ENCODE measurements around the gene IFT88.

IFT88 gene

GRCh38 chr13:20565115-20565736 lies 1.7 kb upstream of the IFT88 start:
- no peak for DNase-seq

DNA sequence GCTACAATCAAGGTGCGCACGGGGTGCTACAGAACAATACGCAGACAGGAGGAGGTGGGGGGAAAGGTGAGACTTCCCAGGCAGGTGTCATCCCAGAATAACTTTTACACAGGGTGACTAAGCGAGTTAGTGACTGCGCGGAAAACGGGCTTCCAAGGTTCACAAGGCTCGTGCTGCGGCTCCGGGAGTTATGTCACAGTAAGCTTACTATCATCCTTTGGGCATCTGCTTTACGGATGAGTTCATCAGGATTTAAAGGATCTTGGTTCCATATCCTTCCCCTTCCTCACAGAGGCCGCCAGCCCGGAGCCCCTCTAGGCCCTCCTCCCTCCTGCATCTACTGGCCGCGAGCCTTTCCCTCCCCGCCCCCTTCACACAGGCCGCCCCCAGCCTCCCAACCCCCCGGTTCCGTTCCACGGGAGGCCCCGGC lies 474 bp upstream of the IFT88 start:
- DNase-seq: peak; percentile 59

- no peak for DNase-seq
Observed at GRCh38 chr13:20567881-20568528, 1.0 kb downstream of the IFT88 start.

- no peak for DNase-seq
Observed at GRCh38 chr13:20570517-20570916, 3.6 kb downstream of the IFT88 start.

DNA sequence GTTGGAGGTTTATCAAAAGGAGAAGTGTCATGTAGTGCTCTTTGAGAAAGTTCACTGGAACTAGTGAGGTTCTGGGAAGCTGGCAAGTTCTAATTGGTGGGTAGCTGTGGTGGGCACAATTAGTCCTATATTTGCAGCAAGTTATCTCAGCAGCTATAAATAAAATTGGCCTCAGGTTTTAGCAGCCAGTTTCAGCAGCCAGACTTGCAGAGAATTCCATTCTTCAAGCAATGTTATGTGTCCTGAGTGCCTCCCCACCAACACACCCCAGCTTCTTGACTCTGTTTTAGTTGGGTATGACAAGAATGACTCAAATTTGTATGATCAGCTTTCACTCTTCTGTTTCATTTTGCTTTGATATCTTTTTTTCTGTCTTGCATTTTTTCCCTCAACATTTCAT lies 4.7 kb downstream of the IFT88 start:
- no peak for DNase-seq

DNA sequence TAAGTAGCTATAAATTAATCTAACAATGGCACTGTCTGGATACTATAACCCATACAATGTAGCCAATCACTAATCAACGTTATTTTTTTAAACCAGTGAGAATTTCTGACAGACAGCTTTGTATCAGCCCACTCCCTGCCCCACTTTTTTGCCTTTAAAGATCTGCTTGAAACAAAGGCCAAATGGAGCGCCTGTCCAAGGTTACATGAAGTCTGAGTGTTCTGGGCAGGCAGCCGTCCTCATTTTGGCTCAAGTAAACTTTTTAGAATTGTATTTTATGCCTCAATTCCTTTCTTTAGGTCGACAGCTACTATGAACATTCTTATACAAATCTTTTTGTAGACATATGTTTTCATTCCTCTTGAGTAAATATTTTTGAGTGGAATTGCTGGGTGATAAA lies 6.2 kb downstream of the IFT88 start:
- no peak for DNase-seq

GRCh38 chr13:20573636-20574035 lies 6.7 kb downstream of the IFT88 start:
- no peak for DNase-seq

- no peak for DNase-seq
Observed at GRCh38 chr13:20579191-20579590, 12.2 kb downstream of the IFT88 start.

- DNase-seq: no peak
Observed at GRCh38 chr13:20580257-20580656, 13.3 kb downstream of the IFT88 start.

- DNase-seq: no peak
Observed at GRCh38 chr13:20582026-20582425, 15.1 kb downstream of the IFT88 start.

- DNase-seq: no peak
Observed at GRCh38 chr13:20583803-20584293, 16.9 kb downstream of the IFT88 start.

DNA sequence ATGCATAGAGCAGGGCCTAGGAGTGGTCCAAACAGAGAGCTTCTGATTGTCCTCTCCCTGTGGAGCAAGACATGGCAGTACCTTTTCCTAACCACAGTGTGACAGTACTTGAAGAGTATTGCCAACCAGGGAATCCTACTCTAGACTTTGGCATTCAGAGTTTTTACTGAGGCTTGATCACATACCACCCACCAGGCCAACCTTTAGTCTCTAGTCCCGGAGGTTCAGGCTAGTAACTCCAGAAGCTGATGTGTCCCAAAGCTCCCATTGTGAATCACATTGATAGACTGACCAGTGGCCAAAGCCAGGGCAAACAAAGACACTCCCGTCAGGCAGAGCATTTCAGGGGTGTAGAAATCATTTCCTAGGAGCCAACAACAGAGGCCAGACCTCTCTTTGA lies 18.4 kb downstream of the IFT88 start:
- DNase-seq: no peak

- no peak for DNase-seq
Observed at GRCh38 chr13:20588529-20589110, 21.7 kb downstream of the IFT88 start.

GRCh38 chr13:20590561-20590960 lies 23.6 kb downstream of the IFT88 start:
- no peak for DNase-seq

GRCh38 chr13:20592606-20593005 lies 25.6 kb downstream of the IFT88 start:
- DNase-seq: no peak

DNA sequence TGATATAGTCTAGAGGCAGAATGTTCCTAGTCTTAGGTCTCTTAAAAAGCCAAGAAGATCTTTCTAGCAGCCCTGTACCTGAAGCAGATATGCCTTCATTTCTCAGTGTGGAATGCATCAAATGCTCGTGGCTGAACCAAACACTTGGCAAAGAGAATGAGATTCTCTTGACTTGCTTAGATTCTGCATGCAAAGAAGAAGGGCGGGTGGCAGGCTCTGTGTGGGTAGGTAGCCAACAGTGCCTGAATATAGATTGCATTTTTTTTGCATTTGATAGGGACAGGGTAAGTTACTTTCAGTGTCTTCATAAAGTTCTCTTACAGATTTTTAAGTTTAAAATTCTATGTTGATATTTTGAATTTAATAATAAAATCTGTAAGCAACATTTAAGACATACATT lies 27.3 kb downstream of the IFT88 start:
- no peak for DNase-seq

- DNase-seq: no peak
Observed at GRCh38 chr13:20607015-20607414, 40.1 kb downstream of the IFT88 start.

DNA sequence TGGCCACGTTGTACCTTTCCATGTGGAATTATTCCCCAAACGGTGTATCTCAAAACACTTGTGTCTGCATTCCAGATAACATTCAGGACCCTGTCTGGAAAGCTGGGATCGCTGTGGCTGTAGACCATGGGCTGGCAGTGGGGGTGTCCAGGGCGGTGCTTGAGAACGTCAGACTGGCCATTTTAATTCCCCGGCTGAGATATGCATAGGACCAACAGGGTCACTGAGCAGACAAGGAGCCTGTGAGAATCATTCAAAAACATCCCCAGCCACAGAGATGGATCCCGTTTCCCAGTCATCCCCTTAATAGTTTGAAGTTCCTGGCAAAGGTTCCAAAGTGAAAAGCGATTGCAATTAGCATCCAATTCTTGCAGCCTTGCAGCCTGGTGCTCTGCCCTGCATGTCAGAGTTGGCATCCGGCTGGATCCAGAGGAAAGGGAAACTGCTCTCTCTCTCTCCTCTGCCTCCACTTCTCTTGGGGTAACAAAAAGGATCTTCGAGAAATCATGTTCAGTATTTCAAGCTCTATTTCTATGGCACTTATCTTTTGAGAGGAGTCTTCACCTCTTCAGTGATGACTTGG lies 41.6 kb downstream of the IFT88 start:
- no peak for DNase-seq

DNA sequence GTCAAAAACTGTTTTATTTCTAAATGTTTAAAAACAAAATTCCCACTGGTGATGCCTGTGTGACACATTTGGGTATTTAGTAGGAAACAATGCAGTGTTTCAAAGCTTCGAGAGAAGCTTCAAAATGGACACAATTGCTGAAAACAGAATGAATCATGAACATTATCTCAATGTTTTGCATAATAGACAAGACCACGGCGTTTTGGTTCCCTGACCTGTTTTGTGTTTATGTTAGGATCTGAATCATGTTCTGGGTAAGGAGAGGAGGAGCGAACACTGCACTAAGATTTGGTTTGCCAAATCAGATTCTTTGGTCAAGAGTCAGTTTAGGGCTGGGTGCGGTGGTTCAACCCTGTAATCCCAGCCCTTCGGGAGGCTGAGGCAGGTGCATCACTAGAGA lies 42.2 kb downstream of the IFT88 start:
- DNase-seq: no peak

DNA sequence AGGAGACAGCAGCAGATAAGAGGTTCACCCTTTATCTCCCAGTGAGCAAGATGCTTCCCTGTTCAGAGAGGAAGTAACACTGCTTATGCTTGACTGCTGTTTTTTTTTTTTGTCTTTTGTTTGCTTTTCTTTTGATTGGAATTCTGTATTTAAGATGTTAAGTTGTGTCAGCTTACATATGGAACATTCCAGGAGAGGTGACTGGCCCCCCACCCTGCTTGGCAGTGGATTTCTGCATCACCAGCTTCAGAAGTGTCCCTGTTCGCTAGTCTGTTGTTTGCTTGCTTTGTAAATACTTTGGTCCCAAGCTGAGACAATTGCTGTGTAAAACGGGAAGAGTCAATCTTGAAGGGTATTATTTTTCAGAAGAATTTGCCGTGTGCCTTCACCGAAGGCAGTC lies 43.0 kb downstream of the IFT88 start:
- no peak for DNase-seq

DNA sequence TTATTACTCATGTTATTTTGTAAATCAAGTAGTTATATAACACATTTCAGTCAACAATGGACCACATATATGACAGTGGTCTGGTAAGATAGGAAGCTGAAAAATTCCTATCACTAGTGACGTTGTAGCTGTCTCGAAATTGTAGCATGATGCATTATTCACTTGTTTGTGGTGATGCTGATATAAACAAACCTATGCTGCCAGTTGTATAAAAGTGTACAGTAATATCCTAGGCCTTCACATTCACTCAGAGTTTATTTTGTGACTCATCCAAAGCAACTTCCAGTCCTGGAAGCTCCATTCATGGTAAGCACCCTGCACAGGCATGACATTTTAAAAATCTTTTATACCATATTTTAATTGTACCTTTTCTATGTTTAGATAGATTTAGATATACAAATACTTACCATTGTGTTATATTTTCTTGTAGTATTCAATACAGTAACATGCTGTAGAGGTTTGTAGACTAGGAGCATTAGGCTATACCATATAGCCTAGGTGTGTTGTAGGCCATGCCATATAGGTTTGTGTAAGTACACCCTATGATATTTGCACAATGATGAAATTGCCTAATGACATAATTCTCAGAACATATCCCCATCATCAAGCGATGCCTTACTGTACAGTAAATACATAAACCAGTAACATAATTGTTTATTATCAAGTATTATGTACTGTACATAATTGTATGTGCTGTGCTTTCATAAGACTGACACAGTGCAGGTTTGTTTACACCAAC lies 49.3 kb downstream of the IFT88 start:
- no peak for DNase-seq

DNA sequence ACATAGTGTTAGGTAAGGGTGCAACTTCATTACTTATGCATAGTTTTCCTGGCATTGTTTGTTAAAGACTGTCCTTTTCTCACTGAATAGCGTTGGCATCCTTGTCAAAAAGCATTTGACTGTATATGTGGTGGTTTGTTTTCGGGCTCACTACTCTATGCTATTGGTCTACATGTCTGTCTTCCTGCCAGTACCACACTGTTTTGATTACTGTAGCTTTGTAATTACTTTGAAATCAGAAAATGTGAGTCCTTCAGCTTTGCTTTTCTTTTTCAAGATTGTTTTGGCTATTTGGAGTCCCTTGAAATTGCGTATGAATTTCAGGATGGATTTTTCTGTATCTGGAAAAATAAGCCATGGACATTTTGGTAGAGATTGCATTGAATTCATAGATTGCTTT lies 56.0 kb downstream of the IFT88 start:
- no peak for DNase-seq

GRCh38 chr13:20624213-20624612 lies 57.3 kb downstream of the IFT88 start:
- DNase-seq: no peak

Data from 8988T (cell line).